Central memory CD8-positive, alpha-beta T cell (primary cell): Measurements from ENCODE around the gene PBXIP1.
A peak's percentile ranks its signal among the peaks of the same experiment; 100 is the strongest.

ENCODE experiments used
- ATAC-seq: fragments of 150-1000 bp; cut with Tn5 transposase; replicated peaks from 2 replicates; pipeline ENCODE4 v1.10.0; 2022; ENCODE audit warnings: mild to moderate bottlenecking, moderate FRiP score, moderate number of reproducible peaks; ENCODE audit not compliant: poor library complexity, severe bottlenecking; ENCODE audit errors: extremely low read depth
- DNase-seq, 2 donors: peaks; one replicate each; pipeline ENCODE4 v3.0.0; 2021; ENCODE audit warnings: low spot score in 2 of 2
- H3K27ac Mint-ChIP-seq: one replicate; pipeline ENCODE4 v1.8.0; 2022; ENCODE audit warnings: low read depth, mild to moderate bottlenecking, moderate library complexity, mixed read lengths
- H3K27me3 Mint-ChIP-seq: one replicate; pipeline ENCODE4 v1.8.0; 2022; ENCODE audit warnings: mixed read lengths
- H3K36me3 Mint-ChIP-seq: one replicate; pipeline ENCODE4 v1.8.0; 2022; ENCODE audit warnings: mild to moderate bottlenecking, moderate library complexity, mixed read lengths; ENCODE audit not compliant: insufficient read depth
- H3K4me1 Mint-ChIP-seq: one replicate; pipeline ENCODE4 v1.8.0; 2022; ENCODE audit warnings: mixed read lengths
- H3K4me3 Mint-ChIP-seq: one replicate; pipeline ENCODE4 v1.8.0; 2022; ENCODE audit warnings: mild to moderate bottlenecking, moderate library complexity, mixed read lengths
- H3K9me3 Mint-ChIP-seq: one replicate; pipeline ENCODE4 v1.8.0; 2022; ENCODE audit warnings: mixed read lengths

Gene PBXIP1

GRCh38 chr1:154955718-154956543 is at the start of gene PBXIP1:
TSS of gene PBXIP1 (minus strand) at chr1:154956099. CDS start at chr1:154953721, 2,378 bp downstream.
- Mint-ChIP-seq H3K9me3 (no peaks in the 10 kb centered on the region), H3K4me3 (peak within 1 kb of the TSS; percentile 97), H3K4me1 (peaks cover 62% of the 10 kb centered on the region), H3K36me3 (peaks cover 56% of the 10 kb centered on the region), H3K27ac (peak within 1 kb of the TSS; percentile 98), H3K27me3 (no peaks in the 10 kb centered on the region)
- peak; percentile 52 for ATAC-seq
- DNase-seq, result peak; percentile 73 to 90

- Mint-ChIP-seq H3K4me1 (peaks cover 62% of the 10 kb centered on the region), H3K27me3 (no peaks in the 10 kb centered on the region), H3K4me3 (peak overlapping the region; percentile 94), H3K9me3 (no peaks in the 10 kb centered on the region), H3K27ac (peak overlapping the region; percentile 92), H3K36me3 (peaks cover 8% of the 10 kb centered on the region)
- DNase-seq, result no peak
- no peak for ATAC-seq
These were observed 49.4 kb upstream of the PBXIP1 start for GRCh38 chr1:155005076-155006011.

- Mint-ChIP-seq H3K27me3 (no peaks in the 10 kb centered on the region), H3K4me3 (peak overlapping the region; percentile 94), H3K9me3 (no peaks in the 10 kb centered on the region), H3K27ac (peak overlapping the region; percentile 92), H3K36me3 (peaks cover 8% of the 10 kb centered on the region), H3K4me1 (peaks cover 62% of the 10 kb centered on the region)
- ATAC-seq, result no peak
- no peak for DNase-seq
These were observed 48.6 kb upstream of the PBXIP1 start for GRCh38 chr1:155004352-155005075.

GRCh38 chr1:155003766-155004351 is 48.0 kb upstream of the PBXIP1 start:
- DNase-seq, result no peak
- Mint-ChIP-seq H3K27ac (peak overlapping the region; percentile 92), H3K4me1 (peaks cover 62% of the 10 kb centered on the region), H3K4me3 (peak overlapping the region; percentile 94), H3K36me3 (peaks cover 10% of the 10 kb centered on the region), H3K27me3 (no peaks in the 10 kb centered on the region), H3K9me3 (no peaks in the 10 kb centered on the region)
- no peak for ATAC-seq

GRCh38 chr1:155003227-155003765 is 47.4 kb upstream of the PBXIP1 start:
- H3K36me3 Mint-ChIP-seq, result peaks cover 10% of the 10 kb centered on the region
- H3K27ac Mint-ChIP-seq, result peak overlapping the region; percentile 92
- H3K4me1 Mint-ChIP-seq, result peaks cover 58% of the 10 kb centered on the region
- no peaks in the 10 kb centered on the region for H3K9me3 Mint-ChIP-seq
- no peak for ATAC-seq
- DNase-seq, result no peak
- H3K4me3 Mint-ChIP-seq, result peak overlapping the region; percentile 94
- H3K27me3 Mint-ChIP-seq, result no peaks in the 10 kb centered on the region

GRCh38 chr1:155002464-155003226 is 46.7 kb upstream of the PBXIP1 start, which contains the start of gene ZBTB7B:
TSS of gene ZBTB7B (plus strand) at chr1:155002802. CDS start at chr1:155014661, 11,859 bp downstream.
- ATAC-seq, result peak; percentile 7
- H3K4me1 Mint-ChIP-seq, result peaks cover 55% of the 10 kb centered on the region
- DNase-seq, result no peak

GRCh38 chr1:155001675-155002463 is 46.0 kb upstream of the PBXIP1 start:
- Mint-ChIP-seq H3K4me3 (peak overlapping the region; percentile 94), H3K36me3 (peaks cover 10% of the 10 kb centered on the region), H3K4me1 (peaks cover 57% of the 10 kb centered on the region)

More at GRCh38 chr1:155002464-155003226, 46.7 kb upstream of the PBXIP1 start, which contains the start of gene ZBTB7B:
- Mint-ChIP-seq H3K9me3 (no peaks in the 10 kb centered on the region), H3K27me3 (no peaks in the 10 kb centered on the region), H3K36me3 (peaks cover 10% of the 10 kb centered on the region), H3K27ac (peak within 1 kb of the TSS; percentile 92), H3K4me3 (peak within 1 kb of the TSS; percentile 94)

GRCh38 chr1:155001425-155001674 is 45.5 kb upstream of the PBXIP1 start:
- Mint-ChIP-seq H3K4me1 (peaks cover 52% of the 10 kb centered on the region), H3K36me3 (peaks cover 10% of the 10 kb centered on the region), H3K9me3 (no peaks in the 10 kb centered on the region), H3K27ac (peak overlapping the region; percentile 54), H3K27me3 (no peaks in the 10 kb centered on the region), H3K4me3 (peak overlapping the region; percentile 94)
- no peak for DNase-seq
- ATAC-seq, result no peak

More at GRCh38 chr1:155001675-155002463, 46.0 kb upstream of the PBXIP1 start:
- H3K27ac Mint-ChIP-seq, result peak overlapping the region; percentile 54
- H3K27me3 Mint-ChIP-seq, result no peaks in the 10 kb centered on the region
- peak; percentile 88 to 94 for DNase-seq
- ATAC-seq, result peak; percentile 82
- H3K9me3 Mint-ChIP-seq, result no peaks in the 10 kb centered on the region

GRCh38 chr1:155000726-155001424 is 45.0 kb upstream of the PBXIP1 start:
- peaks cover 47% of the 10 kb centered on the region for H3K4me1 Mint-ChIP-seq
- no peaks in the 10 kb centered on the region for H3K9me3 Mint-ChIP-seq
- H3K27ac Mint-ChIP-seq, result peak overlapping the region; percentile 54
- DNase-seq (peak; percentile 52 to 53), ATAC-seq (peak; percentile 20)
- no peaks in the 10 kb centered on the region for H3K27me3 Mint-ChIP-seq
- peak overlapping the region; percentile 94 for H3K4me3 Mint-ChIP-seq
- H3K36me3 Mint-ChIP-seq, result peaks cover 10% of the 10 kb centered on the region

GRCh38 chr1:155000411-155000725 is 44.5 kb upstream of the PBXIP1 start:
- Mint-ChIP-seq H3K9me3 (no peaks in the 10 kb centered on the region), H3K36me3 (peaks cover 10% of the 10 kb centered on the region), H3K27me3 (no peaks in the 10 kb centered on the region), H3K4me3 (peak overlapping the region; percentile 94), H3K27ac (peak overlapping the region; percentile 54), H3K4me1 (peaks cover 42% of the 10 kb centered on the region)
- ATAC-seq (no peak), DNase-seq (no peak)
